Karpas-422 (cell line): ENCODE measurements around the gene PCDH17. TPM values are rescaled to one million over a fixed set of nuclear protein-coding genes. Genes with fewer than 3 reads are reported as not detected.

Experiments used
- DNase-seq: peaks from one replicate; pipeline ENCODE4 v3.0.0-alpha.2; 2015
- H2AFZ ChIP-seq: fragments of 200-600 bp; sonication (generic); 2 replicates; pipeline ENCODE4 v1.6.1; 2014; ENCODE audit warnings: antibody characterized with exemption, low read length, mixed read lengths
- H3K27ac ChIP-seq: fragments of 200-600 bp; sonication (generic); 2 replicates; pipeline ENCODE4 v1.5.1; 2014; ENCODE audit warnings: mild to moderate bottlenecking, low read length, moderate library complexity
- H3K27me3 ChIP-seq: fragments of 200-600 bp; sonication (generic); 2 replicates; pipeline ENCODE4 v1.6.1; 2014; ENCODE audit warnings: low read length, mixed read lengths
- H3K36me3 ChIP-seq: fragments of 200-600 bp; sonication (generic); 2 replicates; pipeline ENCODE4 v1.6.1; 2014; ENCODE audit warnings: low read length, mixed read lengths; ENCODE audit not compliant: insufficient read depth
- H3K4me1 ChIP-seq: fragments of 200-600 bp; sonication (generic); 2 replicates; pipeline ENCODE4 v1.6.1; 2014; ENCODE audit warnings: mild to moderate bottlenecking, low read length, mixed read lengths
- H3K4me2 ChIP-seq: fragments of 200-600 bp; sonication (generic); 2 replicates; pipeline ENCODE4 v1.6.1; 2014; ENCODE audit warnings: low read length, low read depth, mild to moderate bottlenecking; ENCODE audit not compliant: poor library complexity, severe bottlenecking
- H3K4me3 ChIP-seq: fragments of 200-600 bp; sonication (generic); 2 replicates; pipeline ENCODE4 v1.5.1; 2014; ENCODE audit warnings: mild to moderate bottlenecking, antibody characterized with exemption, low read length, mixed read lengths
- H3K79me2 ChIP-seq: fragments of 200-600 bp; sonication (generic); 2 replicates; pipeline ENCODE4 v1.6.1; 2014; ENCODE audit warnings: mild to moderate bottlenecking, low read length, mixed read lengths
- H3K9ac ChIP-seq: fragments of 200-600 bp; sonication (generic); 2 replicates; pipeline ENCODE4 v1.6.0; 2014; ENCODE audit warnings: low read length
- H3K9me2 ChIP-seq: fragments of 200-600 bp; sonication (generic), shearing (Covaris generic); replicated peaks from 2 replicates; pipeline ENCODE4 v1.6.0; 2014; ENCODE audit warnings: mild to moderate bottlenecking, low read length, moderate library complexity; ENCODE audit not compliant: insufficient read depth
- H3K9me3 ChIP-seq: fragments of 300-700, 200-600 bp; sonication (generic); 2 replicates; pipeline ENCODE4 v1.6.1; 2014; ENCODE audit warnings: low read length, mixed read lengths
- H4K20me1 ChIP-seq: fragments of 200-600 bp; sonication (generic); 2 replicates; pipeline ENCODE4 v1.6.1; 2014; ENCODE audit warnings: mild to moderate bottlenecking, antibody characterized with exemption, low read length, low read depth; ENCODE audit not compliant: insufficient read depth
- total RNA-seq: library from RNA; depleted of rRNA; stranded (reverse); fragments of >200 nt; shearing (Covaris generic); gene quantifications from 2 replicates; pipeline ENCODE4 v1.2.3, GENCODE V29; 2014; ENCODE audit warnings: low replicate concordance

Gene PCDH17
- total RNA-seq, 1 experiment from 2014 or later, result not detected

- no peaks in the 10 kb centered on the region for H4K20me1 ChIP-seq
- H3K27me3 ChIP-seq, result no peaks in the 10 kb centered on the region
- H3K4me3 ChIP-seq, result no peak overlapping the region
- H2AFZ ChIP-seq, result no peak overlapping the region
- no peaks in the 10 kb centered on the region for H3K4me1 ChIP-seq
- H3K9ac ChIP-seq, result no peak overlapping the region
- H3K36me3 ChIP-seq, result no peaks in the 10 kb centered on the region
- H3K4me2 ChIP-seq, result no peak overlapping the region
- no peak overlapping the region for H3K27ac ChIP-seq
- no peaks in the 10 kb centered on the region for H3K79me2 ChIP-seq
- H3K9me2 ChIP-seq, result no peaks in the 10 kb centered on the region
- H3K9me3 ChIP-seq, result peaks cover 13% of the 10 kb centered on the region
- no peak for DNase-seq
These were observed 6.8 kb downstream of the PCDH17 start for GRCh38 chr13:57638186-57638890.

GRCh38 chr13:57640607-57641006 is 9.1 kb downstream of the PCDH17 start:
- Histone ChIP-seq H3K4me1 (no peaks in the 10 kb centered on the region), H4K20me1 (no peaks in the 10 kb centered on the region), H3K27me3 (no peaks in the 10 kb centered on the region), H3K9ac (no peak overlapping the region), H3K27ac (no peak overlapping the region), H3K9me2 (no peaks in the 10 kb centered on the region), H3K9me3 (peaks cover 14% of the 10 kb centered on the region; the same call in 1 of the 2 replicates), H3K36me3 (no peaks in the 10 kb centered on the region), H3K4me2 (no peak overlapping the region), H3K4me3 (no peak overlapping the region), H2AFZ (no peak overlapping the region), H3K79me2 (no peaks in the 10 kb centered on the region)
- no peak for DNase-seq

GRCh38 chr13:57641051-57641450 is 9.5 kb downstream of the PCDH17 start:
- H3K27ac ChIP-seq, result no peak overlapping the region
- H3K4me1 ChIP-seq, result no peaks in the 10 kb centered on the region
- H3K79me2 ChIP-seq, result no peaks in the 10 kb centered on the region
- H3K36me3 ChIP-seq, result no peaks in the 10 kb centered on the region
- peaks cover 13% of the 10 kb centered on the region; the same call in 1 of the 2 replicates for H3K9me3 ChIP-seq
- no peak overlapping the region for H3K9ac ChIP-seq
- H4K20me1 ChIP-seq, result no peaks in the 10 kb centered on the region
- H3K4me2 ChIP-seq, result no peak overlapping the region
- H3K27me3 ChIP-seq, result no peaks in the 10 kb centered on the region
- no peak overlapping the region for H3K4me3 ChIP-seq
- DNase-seq, result no peak
- H3K9me2 ChIP-seq, result no peaks in the 10 kb centered on the region
- H2AFZ ChIP-seq, result no peak overlapping the region

- Histone ChIP-seq H3K79me2 (no peaks in the 10 kb centered on the region), H3K9me3 (peaks cover 16% of the 10 kb centered on the region; the same call in 1 of the 2 replicates), H3K4me2 (no peak overlapping the region), H3K36me3 (no peaks in the 10 kb centered on the region), H3K27ac (no peak overlapping the region), H4K20me1 (no peaks in the 10 kb centered on the region), H3K9ac (no peak overlapping the region), H3K9me2 (no peaks in the 10 kb centered on the region), H2AFZ (no peak overlapping the region), H3K4me1 (no peaks in the 10 kb centered on the region), H3K27me3 (no peaks in the 10 kb centered on the region), H3K4me3 (no peak overlapping the region)
- no peak for DNase-seq
These were observed 12.6 kb downstream of the PCDH17 start for GRCh38 chr13:57644106-57644505.

GRCh38 chr13:57653229-57653989 is 21.9 kb downstream of the PCDH17 start:
- Histone ChIP-seq H3K79me2 (no peaks in the 10 kb centered on the region), H3K9me3 (peaks cover 25% of the 10 kb centered on the region), H3K4me3 (no peak overlapping the region), H2AFZ (no peak overlapping the region), H3K4me1 (no peaks in the 10 kb centered on the region), H3K9ac (no peak overlapping the region), H4K20me1 (no peaks in the 10 kb centered on the region), H3K4me2 (no peak overlapping the region), H3K36me3 (no peaks in the 10 kb centered on the region), H3K27ac (no peak overlapping the region), H3K9me2 (no peaks in the 10 kb centered on the region), H3K27me3 (no peaks in the 10 kb centered on the region)
- no peak for DNase-seq

- Histone ChIP-seq H3K9me2 (no peaks in the 10 kb centered on the region), H3K9ac (no peak overlapping the region), H3K79me2 (no peaks in the 10 kb centered on the region), H3K27me3 (no peaks in the 10 kb centered on the region), H3K4me1 (no peaks in the 10 kb centered on the region), H2AFZ (no peak overlapping the region), H3K4me3 (no peak overlapping the region), H3K9me3 (peaks cover 36% of the 10 kb centered on the region), H3K36me3 (no peaks in the 10 kb centered on the region), H3K27ac (no peak overlapping the region), H3K4me2 (no peak overlapping the region), H4K20me1 (no peaks in the 10 kb centered on the region)
- DNase-seq, result no peak
These were observed 33.9 kb downstream of the PCDH17 start for GRCh38 chr13:57665481-57665880.

GRCh38 chr13:57666131-57666953 is 34.8 kb downstream of the PCDH17 start:
- H3K4me2 ChIP-seq, result no peak overlapping the region
- H3K9ac ChIP-seq, result no peak overlapping the region
- H3K4me1 ChIP-seq, result no peaks in the 10 kb centered on the region
- H3K27me3 ChIP-seq, result no peaks in the 10 kb centered on the region
- H3K36me3 ChIP-seq, result no peaks in the 10 kb centered on the region
- H3K79me2 ChIP-seq, result no peaks in the 10 kb centered on the region
- H3K4me3 ChIP-seq, result no peak overlapping the region
- peak overlapping the region; percentile 56; the same call in 1 of the 2 replicates for H2AFZ ChIP-seq
- no peaks in the 10 kb centered on the region for H4K20me1 ChIP-seq
- no peak for DNase-seq
- H3K9me3 ChIP-seq, result peaks cover 34% of the 10 kb centered on the region
- H3K9me2 ChIP-seq, result no peaks in the 10 kb centered on the region
- H3K27ac ChIP-seq, result no peak overlapping the region

- H3K4me3 ChIP-seq, result no peak overlapping the region
- no peaks in the 10 kb centered on the region for H3K79me2 ChIP-seq
- H3K9me3 ChIP-seq, result peaks cover 31% of the 10 kb centered on the region
- H3K9ac ChIP-seq, result no peak overlapping the region
- H3K27me3 ChIP-seq, result no peaks in the 10 kb centered on the region
- no peak overlapping the region for H3K27ac ChIP-seq
- H2AFZ ChIP-seq, result no peak overlapping the region
- H3K4me2 ChIP-seq, result no peak overlapping the region
- DNase-seq, result no peak
- no peaks in the 10 kb centered on the region for H4K20me1 ChIP-seq
- no peaks in the 10 kb centered on the region for H3K9me2 ChIP-seq
- H3K36me3 ChIP-seq, result no peaks in the 10 kb centered on the region
- H3K4me1 ChIP-seq, result no peaks in the 10 kb centered on the region
These were observed 40.6 kb downstream of the PCDH17 start for GRCh38 chr13:57672168-57672567.
